GM23248 (cell line): ENCODE results near the gene TRIM68.

ENCODE experiments used
- EZH2 ChIP-seq: fragments of 200-600 bp; sonication (generic); IDR thresholded peaks from 2 replicates; pipeline ENCODE4 v1.6.1; 2018; ENCODE audit warnings: antibody characterized with exemption, mild to moderate bottlenecking; ENCODE audit not compliant: insufficient read depth, poor library complexity, severe bottlenecking
- EZH2phosphoT487 ChIP-seq: fragments of 200-600 bp; sonication (generic); IDR thresholded peaks from 2 replicates; pipeline ENCODE4 v1.6.1; 2018; ENCODE audit warnings: antibody characterized with exemption, moderate library complexity, mild to moderate bottlenecking, low read depth; ENCODE audit not compliant: insufficient read depth

GRCh38 chr11:4654635-4655369 is 46.8 kb upstream of the TRIM68 start:
- TF ChIP-seq EZH2 (no peak), EZH2phosphoT487 (no peak)
